CD4-positive, alpha-beta T cell treated with Interleukin-17A for 4 hours (primary cell): ENCODE results near the gene RBPJ.
"Not testable (repeated sequence)": the region's sequence is repeated elsewhere in the genome, so short reads cannot be mapped to it uniquely, and the experiment has no call there.

Experiments
- DNase-seq: peaks from one replicate; pipeline ENCODE4 v3.0.0-alpha.2; 2020; ENCODE audit warnings: mixed read lengths

RBPJ gene

DNA sequence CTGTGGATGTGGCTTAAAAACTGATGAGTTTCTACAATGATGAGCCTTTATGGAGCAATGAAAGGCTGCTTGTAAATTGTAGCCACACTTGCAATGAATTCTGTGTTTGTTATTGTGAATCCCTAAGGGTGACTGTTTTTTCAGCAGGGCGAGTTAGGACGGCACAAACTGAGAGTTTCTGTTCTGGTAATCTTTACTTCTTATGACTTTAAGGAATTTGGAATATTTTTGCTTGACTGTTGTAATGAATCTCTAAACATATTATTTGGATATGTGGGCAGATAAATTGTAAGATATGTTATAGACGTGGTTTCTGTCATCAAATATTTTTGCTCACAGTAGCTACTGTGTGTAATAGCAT lies 22.2 kb downstream of the RBPJ start:
- DNase-seq, result no peak

DNA sequence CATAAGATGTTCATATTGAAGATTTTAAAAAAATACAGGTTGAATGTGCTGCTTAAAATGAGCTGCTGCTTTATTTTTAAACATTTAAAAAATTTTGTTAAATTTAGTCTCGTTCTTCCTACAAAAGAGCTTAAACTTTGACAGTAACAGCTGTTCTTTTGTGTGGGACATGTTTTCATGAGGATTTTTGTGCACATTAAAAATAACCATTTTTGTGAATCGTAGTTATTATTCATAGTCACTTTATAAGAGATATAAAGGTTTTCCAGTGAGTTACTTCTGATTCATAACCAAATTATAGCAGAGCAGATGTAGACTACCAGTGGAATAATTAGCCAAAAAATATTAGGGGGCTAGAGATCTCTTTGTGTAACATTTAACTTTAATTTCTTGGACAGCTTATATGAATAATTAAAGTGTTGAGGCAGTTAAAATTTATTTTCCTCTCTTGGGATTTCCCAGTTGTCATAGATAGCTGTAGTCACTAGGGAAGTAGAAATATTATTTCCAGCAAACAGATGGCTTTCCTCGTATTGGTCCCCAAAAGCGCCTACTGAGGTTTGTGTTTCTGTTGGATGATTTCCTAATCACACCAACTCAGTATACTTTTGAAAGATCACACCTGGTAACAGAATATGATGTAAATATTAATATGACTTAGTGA lies 24.2 kb downstream of the RBPJ start:
- DNase-seq, result no peak

DNA sequence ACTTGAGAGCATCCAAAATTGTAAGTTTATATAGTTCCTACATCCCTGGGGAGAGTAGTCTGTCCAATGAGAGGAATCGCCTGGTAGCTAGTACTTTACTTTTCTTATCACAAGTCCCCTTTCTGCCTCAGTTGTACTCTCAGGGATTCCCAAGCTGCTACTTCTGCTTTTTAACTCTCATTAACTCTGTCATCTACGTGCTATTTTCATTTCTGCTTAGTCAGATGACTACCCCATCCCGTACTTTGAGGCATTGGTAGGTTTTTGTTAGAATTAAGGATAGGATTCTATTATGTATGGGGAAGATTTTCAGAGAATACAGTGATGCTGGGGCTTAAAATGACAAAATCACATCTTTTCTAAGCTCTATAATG lies 24.7 kb downstream of the RBPJ start:
- DNase-seq, result no peak

- no peak for DNase-seq
These were observed 25.4 kb downstream of the RBPJ start for GRCh38 chr4:26346203-26346620.

- DNase-seq, result no peak
These were observed 28.7 kb downstream of the RBPJ start for GRCh38 chr4:26349496-26349895.

DNA sequence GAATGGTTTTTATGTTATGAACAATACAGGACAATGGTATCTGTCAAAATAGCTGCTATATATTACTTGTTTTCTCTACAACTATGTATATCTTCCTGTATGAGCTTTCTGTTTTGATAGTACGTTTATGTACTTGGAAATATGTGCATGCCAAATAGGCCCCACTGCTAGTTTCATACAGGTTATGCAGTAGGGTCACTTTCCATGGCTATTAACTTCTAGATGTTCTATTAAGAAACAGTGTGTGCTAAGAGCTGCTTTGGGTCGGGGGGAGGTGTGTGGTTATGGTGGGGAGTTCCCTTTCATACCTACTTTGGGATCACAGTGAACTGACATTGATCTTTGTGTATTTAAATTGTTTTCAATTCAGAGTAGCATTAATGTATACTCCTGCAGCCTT lies 30.9 kb downstream of the RBPJ start:
- no peak for DNase-seq

DNA sequence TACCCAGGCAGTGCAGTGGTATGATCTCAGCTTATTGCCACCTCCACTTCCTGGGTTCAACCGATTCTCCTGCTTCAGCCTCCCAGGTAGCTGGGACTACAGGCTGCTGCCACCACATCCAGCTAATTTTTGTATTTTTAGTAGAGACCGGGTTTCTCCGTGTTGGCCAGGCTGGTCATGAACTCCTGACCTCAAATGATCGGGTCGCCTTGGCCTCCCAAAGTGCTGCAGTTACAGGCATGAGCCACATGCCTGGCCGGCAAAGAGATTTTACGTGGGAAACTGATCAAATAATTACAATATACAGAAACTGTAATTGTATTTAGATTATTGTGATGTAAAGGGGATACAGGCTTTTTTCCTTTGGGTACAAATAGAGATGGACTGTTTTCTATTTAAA lies 33.7 kb downstream of the RBPJ start:
- no peak for DNase-seq

DNA sequence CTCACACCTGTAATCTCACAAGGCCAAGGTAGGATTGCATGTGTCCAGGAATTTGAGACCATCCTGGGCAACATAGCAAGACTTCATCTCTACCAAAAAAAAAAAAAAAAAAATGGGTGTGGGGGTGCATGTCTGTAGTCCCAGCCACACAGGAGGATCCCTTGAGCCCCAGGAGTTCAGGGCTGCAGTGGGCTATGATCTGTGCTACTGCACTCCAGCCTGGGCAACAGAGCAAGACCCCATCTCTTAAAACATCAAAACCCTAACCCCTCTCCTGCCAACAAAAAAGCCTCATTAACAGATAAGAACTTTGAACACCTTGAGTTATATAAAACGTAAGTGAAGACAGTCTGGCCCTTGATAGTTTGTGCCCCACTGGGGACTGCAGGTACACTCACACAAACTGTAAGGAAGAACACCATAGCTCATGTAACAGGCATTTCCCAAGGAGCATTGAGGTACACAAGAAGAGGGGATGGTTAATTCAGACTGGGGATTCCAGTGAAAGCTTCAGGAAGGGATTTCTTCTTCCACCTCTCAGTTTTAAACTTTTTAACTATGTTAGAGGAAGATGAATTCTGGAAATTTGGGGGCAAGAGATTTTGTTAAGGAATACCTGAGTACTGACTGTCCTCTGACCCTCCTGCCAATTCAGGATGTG lies 34.7 kb downstream of the RBPJ start:
- no peak for DNase-seq

DNA sequence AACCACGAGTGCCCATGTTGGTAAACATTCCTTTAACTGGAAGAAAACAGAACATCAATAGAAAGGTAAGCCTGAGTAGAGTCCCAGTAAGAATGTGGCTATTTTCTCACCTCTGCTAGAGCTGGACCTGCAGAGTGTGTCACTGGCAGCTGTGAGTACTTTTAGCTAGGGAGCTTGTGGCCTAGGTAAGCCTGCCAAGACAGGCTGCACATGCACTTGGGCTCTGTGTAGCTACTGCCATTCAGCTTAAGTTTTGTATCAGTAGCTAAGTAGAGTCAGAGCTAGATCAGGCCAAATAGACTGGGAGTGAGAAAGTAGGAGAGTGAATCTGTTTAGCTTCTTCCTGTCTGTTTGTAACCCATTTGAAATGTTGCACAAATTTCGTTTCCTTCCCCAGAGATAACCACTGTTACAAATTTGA lies 35.3 kb downstream of the RBPJ start:
- DNase-seq, result no peak

DNA sequence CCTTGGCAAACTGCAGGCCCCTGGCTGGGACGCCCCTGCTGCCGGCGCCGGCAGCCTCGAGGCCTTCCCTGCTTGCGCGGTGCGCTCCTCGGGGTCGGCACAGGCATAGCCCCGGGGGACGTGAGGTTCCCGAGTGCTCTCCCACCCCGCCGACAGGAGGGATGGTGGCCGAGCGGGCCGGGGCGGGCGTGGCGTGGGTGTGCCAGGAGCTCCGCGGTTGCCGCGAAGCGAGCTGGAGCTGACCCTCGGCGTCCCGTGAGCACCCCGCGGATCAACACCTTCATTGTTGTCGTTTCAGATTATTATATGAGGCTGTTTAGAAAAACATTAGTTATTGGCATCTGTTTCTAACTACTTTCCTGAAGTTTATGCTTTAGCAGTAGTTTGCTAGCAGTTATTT lies 38.7 kb downstream of the RBPJ start:
- DNase-seq, result not testable (repeated sequence)

- no peak for DNase-seq
These were observed 39.5 kb downstream of the RBPJ start for GRCh38 chr4:26360273-26360672.

- DNase-seq, result no peak
These were observed 40.0 kb downstream of the RBPJ start for GRCh38 chr4:26360864-26361263.

DNA sequence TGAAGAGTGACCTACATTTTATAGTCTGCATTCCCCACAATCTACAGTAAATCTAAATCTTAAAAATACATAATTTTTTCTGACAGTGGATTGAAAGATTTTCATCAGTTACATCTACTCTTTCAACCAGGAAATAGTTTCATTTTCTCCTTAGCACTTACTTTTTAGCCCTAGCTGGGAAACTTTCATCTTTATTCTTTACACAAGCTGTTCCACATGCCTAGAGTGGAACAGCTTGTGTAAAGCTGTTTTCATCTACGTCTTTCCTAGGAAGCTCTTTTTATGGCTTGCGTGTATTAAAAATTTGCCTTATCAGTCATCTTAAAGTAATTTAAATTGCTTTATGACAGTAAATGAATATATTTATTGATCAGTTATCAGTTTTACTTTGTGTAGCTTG lies 40.5 kb downstream of the RBPJ start:
- DNase-seq, result no peak

DNA sequence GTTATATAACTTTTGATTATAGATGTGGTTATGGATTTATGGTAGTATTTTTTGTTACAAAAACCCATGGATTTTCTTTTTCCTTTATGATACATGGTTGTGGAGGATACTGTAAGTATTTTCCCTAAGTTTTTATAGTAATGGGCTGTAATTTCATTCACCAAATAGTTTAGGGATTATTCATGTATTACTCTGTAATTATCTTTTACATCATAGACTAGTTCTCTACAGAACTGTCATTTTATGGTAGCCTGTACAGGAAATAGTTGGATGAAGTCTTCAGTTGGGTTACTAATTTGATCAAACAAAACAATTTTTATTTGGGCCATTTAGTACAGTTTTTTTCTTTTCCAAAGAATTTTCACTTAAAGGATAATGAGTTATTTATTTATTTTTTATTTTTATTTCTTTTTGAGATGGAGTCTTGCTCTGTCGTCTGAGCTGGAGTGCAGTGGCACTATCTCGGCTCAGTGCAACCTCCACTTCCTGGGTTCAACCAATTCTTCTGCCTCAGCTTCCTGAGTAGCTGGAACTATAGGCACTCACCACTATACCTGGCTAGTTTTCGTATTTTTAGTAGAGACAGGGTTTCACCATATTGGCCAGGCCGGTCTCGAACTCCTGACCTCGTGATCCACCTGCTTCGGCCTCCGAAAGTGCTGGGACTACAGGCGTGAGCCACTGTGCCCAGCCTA lies 42.1 kb downstream of the RBPJ start:
- DNase-seq, result no peak

DNA sequence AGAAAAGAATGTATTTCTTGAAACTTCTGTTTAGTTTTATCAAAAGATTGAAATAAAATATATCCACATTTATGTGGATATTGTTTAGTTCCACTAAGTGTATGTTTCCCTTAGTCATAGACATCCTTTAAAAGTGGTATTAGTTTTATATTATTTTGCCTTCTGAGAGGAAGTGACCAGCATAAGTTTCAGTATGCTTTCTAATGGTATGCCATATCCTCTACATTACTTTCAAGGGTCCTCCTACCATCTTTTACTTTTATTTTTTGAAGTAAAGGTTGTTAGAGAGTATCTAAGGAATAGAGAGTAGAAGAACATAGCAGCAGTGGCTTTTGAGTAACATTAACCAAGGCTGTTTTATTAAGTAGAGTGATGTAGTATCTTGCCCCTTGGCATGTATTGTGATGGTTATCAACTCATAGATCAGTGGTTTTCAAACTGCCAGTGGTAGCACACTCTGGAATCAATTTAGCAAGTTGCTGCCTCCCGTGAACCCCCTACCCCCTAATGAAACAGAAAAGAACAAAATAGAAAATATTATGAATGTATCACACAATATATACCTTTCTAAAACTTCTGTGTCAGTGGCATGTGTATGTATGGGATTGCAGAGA lies 44.8 kb downstream of the RBPJ start:
- DNase-seq, result no peak

DNA sequence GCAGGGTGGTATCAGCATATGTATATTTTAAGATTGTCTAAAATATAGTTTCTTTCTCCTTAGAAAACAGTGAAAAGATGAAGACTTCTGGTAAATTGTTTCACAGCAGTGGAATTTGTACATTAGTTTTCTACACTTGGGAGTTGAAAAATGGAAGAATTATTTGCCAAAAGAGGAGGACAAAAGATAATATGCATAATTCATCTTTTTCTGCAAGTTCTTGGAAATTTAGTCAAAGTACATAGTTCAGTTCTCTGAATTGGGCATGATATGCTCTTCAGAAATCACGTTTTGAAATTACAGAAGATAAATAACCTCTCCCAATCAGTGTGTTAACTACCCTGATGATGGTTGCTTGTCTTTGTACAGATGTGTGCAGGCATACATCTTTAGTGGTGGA lies 47.0 kb downstream of the RBPJ start:
- no peak for DNase-seq

- DNase-seq, result no peak
These were observed 47.9 kb downstream of the RBPJ start for GRCh38 chr4:26368685-26369084.

DNA sequence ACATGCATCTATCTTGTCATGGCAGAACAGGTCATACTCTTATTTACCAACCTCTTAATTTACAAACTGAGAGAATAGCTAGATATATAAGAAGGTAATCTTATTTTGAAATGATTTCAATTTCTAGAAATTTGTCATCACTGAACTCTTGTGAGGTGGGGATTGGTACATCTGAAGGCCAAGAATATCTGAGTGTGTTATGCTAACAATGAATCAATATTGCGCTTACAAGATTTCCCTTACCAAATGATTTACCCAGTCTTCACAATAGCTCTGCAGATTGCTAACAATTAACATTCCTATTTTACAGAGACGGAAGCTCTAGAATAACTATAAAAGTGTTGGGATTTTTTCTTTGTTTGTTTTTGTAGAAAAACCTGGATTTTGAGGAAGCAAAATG lies 48.3 kb downstream of the RBPJ start:
- no peak for DNase-seq

DNA sequence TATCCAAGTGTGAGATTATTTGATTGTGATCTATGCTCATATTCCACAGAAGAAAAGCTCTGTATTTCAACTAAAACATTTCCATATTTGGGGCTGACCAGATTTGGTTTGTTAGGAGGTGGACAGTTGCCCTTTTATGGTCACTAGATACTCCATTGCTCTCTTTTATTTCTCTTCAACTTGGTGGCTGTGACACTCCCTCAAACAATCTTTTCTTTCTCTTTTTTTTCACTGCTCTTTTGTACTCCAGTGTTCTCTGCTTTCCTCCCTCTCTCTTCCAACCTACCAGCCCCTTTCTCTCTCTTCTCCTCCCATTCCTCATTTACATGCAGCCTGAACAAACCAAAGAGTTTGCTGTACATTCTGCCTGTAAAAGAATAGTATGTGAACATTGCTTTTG lies 48.8 kb downstream of the RBPJ start:
- DNase-seq, result no peak

DNA sequence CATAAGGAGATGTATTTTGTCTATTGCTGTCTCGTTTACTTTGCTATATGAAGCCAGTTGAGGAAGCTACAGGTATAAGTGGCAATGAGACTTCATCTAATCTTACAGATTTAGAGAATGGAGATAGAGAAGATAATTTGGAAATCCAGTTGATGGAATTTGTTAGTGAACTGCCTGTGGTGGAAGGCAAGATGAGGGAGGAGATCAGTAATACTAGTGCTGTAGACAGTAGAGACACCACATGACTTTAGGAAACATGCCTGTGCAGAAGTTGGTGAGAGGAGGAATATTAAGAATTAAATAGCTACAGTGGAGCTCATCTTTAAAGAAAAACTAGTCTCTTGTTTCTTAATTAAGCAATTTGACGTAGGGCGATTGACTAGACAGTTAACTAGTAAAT lies 51.3 kb downstream of the RBPJ start:
- no peak for DNase-seq

GRCh38 chr4:26372525-26373172 lies 51.8 kb downstream of the RBPJ start:
- DNase-seq, result peak; percentile 62

DNA sequence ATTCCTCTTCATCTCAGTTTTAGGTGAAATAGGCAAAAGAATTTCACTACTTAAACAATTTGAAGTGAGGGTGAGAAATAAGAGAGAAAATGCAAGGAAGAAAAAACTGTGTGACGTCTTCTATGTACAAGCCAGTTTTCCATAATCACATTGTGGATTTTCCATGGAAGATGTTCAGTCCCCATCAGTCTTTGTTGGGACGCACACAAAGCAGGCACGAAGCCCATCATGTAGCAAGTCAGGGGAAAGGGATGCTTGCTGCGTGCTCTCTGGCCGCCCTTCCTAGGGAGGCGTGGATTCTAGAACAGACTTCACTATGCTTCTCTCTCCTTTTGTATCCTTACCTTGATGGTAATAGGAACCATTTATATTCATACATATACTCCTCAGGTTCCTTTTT lies 54.7 kb downstream of the RBPJ start:
- DNase-seq, result no peak
